GM12878 (cell line): ENCODE results near the gene ZNF431.

Experiments
- MXI1 ChIP-seq: fragments of 150-350 bp; IDR thresholded peaks from 2 replicates; pipeline ENCODE4 v1.6.1; 2011; ENCODE audit warnings: low read depth, mild to moderate bottlenecking, inconsistent platforms, low read length, improper control_type of control experiment
- SMARCA5 ChIP-seq: fragments of 450-650 bp; IDR thresholded peaks from 2 replicates; pipeline ENCODE4 v1.6.1; 2017; ENCODE audit warnings: mild to moderate bottlenecking
- TAF1 ChIP-seq: IDR thresholded peaks from 2 replicates; pipeline ENCODE4 v1.6.1; 2011; ENCODE audit warnings: mild to moderate bottlenecking, low read depth, low read length, borderline replicate concordance
- TF ChIP-seq, protein P1 (sequence below), 3 experiments: IDR thresholded peaks in 2 of 3; conservative IDR thresholded peaks in 1 of 3; 2 replicates each; pipeline ENCODE4 v1.5.1; 2011; ENCODE audit warnings: low read depth in 3 of 3, low read length in 3 of 3, mild to moderate bottlenecking in 3 of 3, control low read depth in 2 of 3, moderate library complexity in 2 of 3, inconsistent platforms in 1 of 3, mixed read lengths in 1 of 3; ENCODE audit not compliant: control insufficient read depth in 2 of 3, insufficient read depth in 1 of 3; ENCODE audit errors: extremely low read depth in 1 of 3
- TF ChIP-seq, protein P2 (sequence below): IDR thresholded peaks from 2 replicates; pipeline ENCODE4 v1.6.1; 2012; ENCODE audit warnings: low read depth, low read length, improper control_type of control experiment
- TF ChIP-seq, protein P3 (sequence below): fragments of 450-650 bp; IDR thresholded peaks from 2 replicates; pipeline ENCODE4 v1.6.1; 2017; ENCODE audit warnings: mild to moderate bottlenecking, moderate library complexity
- TF ChIP-seq, protein P4 (sequence below): fragments of 450-650 bp; IDR thresholded peaks from 2 replicates; pipeline ENCODE4 v1.6.1; 2017; ENCODE audit warnings: mild to moderate bottlenecking

GRCh38 chr19:21127898-21128297 lies 13.9 kb upstream of the ZNF431 start:
- TF ChIP-seq, protein P1, sequence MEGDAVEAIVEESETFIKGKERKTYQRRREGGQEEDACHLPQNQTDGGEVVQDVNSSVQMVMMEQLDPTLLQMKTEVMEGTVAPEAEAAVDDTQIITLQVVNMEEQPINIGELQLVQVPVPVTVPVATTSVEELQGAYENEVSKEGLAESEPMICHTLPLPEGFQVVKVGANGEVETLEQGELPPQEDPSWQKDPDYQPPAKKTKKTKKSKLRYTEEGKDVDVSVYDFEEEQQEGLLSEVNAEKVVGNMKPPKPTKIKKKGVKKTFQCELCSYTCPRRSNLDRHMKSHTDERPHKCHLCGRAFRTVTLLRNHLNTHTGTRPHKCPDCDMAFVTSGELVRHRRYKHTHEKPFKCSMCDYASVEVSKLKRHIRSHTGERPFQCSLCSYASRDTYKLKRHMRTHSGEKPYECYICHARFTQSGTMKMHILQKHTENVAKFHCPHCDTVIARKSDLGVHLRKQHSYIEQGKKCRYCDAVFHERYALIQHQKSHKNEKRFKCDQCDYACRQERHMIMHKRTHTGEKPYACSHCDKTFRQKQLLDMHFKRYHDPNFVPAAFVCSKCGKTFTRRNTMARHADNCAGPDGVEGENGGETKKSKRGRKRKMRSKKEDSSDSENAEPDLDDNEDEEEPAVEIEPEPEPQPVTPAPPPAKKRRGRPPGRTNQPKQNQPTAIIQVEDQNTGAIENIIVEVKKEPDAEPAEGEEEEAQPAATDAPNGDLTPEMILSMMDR (IDR thresholded peaks at IDR 0.05 in 2 of 3, conservative IDR thresholded peaks at IDR 0.05 in 1 of 3; ENCODE audit: control insufficient read depth in 2 of 3, extremely low read depth in 1 of 3, insufficient read depth in 1 of 3, low read depth in 3 of 3, low read length in 3 of 3), result no peak
- TF ChIP-seq MXI1 (no peak), TAF1 (no peak), SMARCA5 (no peak)
- TF ChIP-seq, protein P2, sequence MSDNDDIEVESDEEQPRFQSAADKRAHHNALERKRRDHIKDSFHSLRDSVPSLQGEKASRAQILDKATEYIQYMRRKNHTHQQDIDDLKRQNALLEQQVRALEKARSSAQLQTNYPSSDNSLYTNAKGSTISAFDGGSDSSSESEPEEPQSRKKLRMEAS, result no peak
- TF ChIP-seq, protein P3, sequence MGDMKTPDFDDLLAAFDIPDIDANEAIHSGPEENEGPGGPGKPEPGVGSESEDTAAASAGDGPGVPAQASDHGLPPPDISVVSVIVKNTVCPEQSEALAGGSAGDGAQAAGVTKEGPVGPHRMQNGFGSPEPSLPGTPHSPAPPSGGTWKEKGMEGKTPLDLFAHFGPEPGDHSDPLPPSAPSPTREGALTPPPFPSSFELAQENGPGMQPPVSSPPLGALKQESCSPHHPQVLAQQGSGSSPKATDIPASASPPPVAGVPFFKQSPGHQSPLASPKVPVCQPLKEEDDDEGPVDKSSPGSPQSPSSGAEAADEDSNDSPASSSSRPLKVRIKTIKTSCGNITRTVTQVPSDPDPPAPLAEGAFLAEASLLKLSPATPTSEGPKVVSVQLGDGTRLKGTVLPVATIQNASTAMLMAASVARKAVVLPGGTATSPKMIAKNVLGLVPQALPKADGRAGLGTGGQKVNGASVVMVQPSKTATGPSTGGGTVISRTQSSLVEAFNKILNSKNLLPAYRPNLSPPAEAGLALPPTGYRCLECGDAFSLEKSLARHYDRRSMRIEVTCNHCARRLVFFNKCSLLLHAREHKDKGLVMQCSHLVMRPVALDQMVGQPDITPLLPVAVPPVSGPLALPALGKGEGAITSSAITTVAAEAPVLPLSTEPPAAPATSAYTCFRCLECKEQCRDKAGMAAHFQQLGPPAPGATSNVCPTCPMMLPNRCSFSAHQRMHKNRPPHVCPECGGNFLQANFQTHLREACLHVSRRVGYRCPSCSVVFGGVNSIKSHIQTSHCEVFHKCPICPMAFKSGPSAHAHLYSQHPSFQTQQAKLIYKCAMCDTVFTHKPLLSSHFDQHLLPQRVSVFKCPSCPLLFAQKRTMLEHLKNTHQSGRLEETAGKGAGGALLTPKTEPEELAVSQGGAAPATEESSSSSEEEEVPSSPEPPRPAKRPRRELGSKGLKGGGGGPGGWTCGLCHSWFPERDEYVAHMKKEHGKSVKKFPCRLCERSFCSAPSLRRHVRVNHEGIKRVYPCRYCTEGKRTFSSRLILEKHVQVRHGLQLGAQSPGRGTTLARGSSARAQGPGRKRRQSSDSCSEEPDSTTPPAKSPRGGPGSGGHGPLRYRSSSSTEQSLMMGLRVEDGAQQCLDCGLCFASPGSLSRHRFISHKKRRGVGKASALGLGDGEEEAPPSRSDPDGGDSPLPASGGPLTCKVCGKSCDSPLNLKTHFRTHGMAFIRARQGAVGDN, result no peak
- TF ChIP-seq, protein P4, sequence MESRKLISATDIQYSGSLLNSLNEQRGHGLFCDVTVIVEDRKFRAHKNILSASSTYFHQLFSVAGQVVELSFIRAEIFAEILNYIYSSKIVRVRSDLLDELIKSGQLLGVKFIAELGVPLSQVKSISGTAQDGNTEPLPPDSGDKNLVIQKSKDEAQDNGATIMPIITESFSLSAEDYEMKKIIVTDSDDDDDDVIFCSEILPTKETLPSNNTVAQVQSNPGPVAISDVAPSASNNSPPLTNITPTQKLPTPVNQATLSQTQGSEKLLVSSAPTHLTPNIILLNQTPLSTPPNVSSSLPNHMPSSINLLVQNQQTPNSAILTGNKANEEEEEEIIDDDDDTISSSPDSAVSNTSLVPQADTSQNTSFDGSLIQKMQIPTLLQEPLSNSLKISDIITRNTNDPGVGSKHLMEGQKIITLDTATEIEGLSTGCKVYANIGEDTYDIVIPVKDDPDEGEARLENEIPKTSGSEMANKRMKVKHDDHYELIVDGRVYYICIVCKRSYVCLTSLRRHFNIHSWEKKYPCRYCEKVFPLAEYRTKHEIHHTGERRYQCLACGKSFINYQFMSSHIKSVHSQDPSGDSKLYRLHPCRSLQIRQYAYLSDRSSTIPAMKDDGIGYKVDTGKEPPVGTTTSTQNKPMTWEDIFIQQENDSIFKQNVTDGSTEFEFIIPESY, result no peak
